SH-SY5Y (cell line): ENCODE data around the gene ADAM23.

ENCODE experiments used
- GATA2 ChIP-seq: IDR thresholded peaks from 2 replicates; pipeline ENCODE4 v1.6.1; 2011; ENCODE audit warnings: mild to moderate bottlenecking, low read depth, low read length
- GATA3 ChIP-seq: IDR thresholded peaks from 2 replicates; pipeline ENCODE4 v1.6.1; 2011; ENCODE audit warnings: low read depth, mild to moderate bottlenecking, low read length, moderate library complexity

- no peak for TF ChIP-seq GATA3
- TF ChIP-seq GATA2, result no peak
These were observed 142.0 kb downstream of the ADAM23 start for GRCh38 chr2:206585335-206585734.
